GM18505 (cell line): Measurements from ENCODE around the gene HTR6.

ENCODE experiments used
- ATAC-seq: cut with Tn5 transposase; IDR thresholded peaks from one replicate; pipeline ENCODE4 v1.9.1; 2021; ENCODE audit not compliant: unreplicated experiment
- POLR2A ChIP-seq: IDR thresholded peaks from 4 replicates; pipeline ENCODE4 v1.6.1; 2011; ENCODE audit warnings: borderline replicate concordance; ENCODE audit not compliant: insufficient read depth, insufficient read length; ENCODE audit errors: extremely low read depth

The HTR6 gene

GRCh38 chr1:19656780-19657466 lies 7.8 kb upstream of the HTR6 start:
- no peak for ATAC-seq
- no peak for TF ChIP-seq POLR2A

DNA sequence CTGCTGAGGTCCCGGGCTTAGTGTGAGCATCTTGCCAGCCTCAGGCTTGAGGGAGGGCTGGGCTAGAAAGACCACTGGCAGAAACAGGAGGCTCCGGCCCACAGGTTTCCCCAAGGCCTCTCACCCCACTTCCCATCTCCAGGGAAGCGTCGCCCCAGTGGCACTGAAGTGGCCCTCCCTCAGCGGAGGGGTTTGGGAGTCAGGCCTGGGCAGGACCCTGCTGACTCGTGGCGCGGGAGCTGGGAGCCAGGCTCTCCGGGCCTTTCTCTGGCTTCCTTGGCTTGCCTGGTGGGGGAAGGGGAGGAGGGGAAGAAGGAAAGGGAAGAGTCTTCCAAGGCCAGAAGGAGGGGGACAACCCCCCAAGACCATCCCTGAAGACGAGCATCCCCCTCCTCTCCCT lies 7.2 kb upstream of the HTR6 start:
- no peak for ATAC-seq
- TF ChIP-seq POLR2A = no peak

DNA sequence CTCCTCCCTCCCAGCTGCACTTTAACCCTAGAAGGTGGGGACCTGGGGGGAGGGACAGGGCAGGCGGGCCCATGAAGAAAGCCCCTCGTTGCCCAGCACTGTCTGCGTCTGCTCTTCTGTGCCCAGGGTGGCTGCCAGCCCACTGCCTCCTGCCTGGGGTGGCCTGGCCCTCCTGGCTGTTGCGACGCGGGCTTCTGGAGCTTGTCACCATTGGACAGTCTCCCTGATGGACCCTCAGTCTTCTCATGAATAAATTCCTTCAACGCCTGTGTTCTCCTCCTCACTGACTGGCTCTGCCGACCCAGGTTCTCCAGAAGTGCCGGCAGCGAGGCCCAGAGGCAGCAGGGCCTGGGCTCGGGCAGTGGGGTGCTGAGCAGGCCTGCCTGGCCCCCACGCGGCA lies 6.5 kb upstream of the HTR6 start:
- ATAC-seq = no peak
- no peak for TF ChIP-seq POLR2A

GRCh38 chr1:19661721-19662228 lies 2.9 kb upstream of the HTR6 start:
- TF ChIP-seq POLR2A = no peak
- ATAC-seq = no peak

GRCh38 chr1:19662313-19662712 lies 2.4 kb upstream of the HTR6 start:
- no peak for ATAC-seq
- TF ChIP-seq POLR2A = no peak

GRCh38 chr1:19665186-19665495 lies 466 bp downstream of the HTR6 start:
- no peak for ATAC-seq
- no peak for TF ChIP-seq POLR2A

DNA sequence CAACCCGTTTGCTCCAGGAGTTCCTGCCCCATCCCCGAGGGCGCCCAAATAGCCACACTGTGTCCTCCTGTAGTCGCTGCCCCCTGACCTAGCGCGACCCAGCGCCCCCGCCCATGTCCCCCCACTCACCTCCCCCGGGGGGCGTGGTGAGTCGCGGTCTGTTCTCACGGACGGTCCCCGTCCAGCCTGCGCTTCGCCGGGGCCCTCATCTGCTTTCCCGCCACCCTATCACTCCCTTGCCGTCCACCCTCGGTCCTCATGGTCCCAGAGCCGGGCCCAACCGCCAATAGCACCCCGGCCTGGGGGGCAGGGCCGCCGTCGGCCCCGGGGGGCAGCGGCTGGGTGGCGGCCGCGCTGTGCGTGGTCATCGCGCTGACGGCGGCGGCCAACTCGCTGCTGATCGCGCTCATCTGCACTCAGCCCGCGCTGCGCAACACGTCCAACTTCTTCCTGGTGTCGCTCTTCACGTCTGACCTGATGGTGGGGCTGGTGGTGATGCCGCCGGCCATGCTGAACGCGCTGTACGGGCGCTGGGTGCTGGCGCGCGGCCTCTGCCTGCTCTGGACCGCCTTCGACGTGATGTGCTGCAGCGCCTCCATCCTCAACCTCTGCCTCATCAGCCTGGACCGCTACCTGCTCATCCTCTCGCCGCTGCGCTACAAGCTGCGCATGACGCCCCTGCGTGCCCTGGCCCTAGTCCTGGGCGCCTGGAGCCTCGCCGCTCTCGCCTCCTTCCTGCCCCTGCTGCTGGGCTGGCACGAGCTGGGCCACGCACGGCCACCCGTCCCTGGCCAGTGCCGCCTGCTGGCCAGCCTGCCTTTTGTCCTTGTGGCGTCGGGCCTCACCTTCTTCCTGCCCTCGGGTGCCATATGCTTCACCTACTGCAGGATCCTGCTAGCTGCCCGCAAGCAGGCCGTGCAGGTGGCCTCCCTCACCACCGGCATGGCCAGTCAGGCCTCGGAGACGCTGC lies 1.1 kb downstream of the HTR6 start:
- no peak for ATAC-seq
- no peak for TF ChIP-seq POLR2A

- TF ChIP-seq POLR2A = no peak
Measured at GRCh38 chr1:19668888-19669287, 4.2 kb downstream of the HTR6 start.

GRCh38 chr1:19670787-19671186 lies 6.1 kb downstream of the HTR6 start:
- no peak for ATAC-seq
- TF ChIP-seq POLR2A = no peak

More at GRCh38 chr1:19668888-19669287, 4.2 kb downstream of the HTR6 start:
- ATAC-seq = no peak

GRCh38 chr1:19672237-19672636 lies 7.6 kb downstream of the HTR6 start:
- TF ChIP-seq POLR2A = no peak
- no peak for ATAC-seq

GRCh38 chr1:19675797-19676196 lies 11.1 kb downstream of the HTR6 start:
- TF ChIP-seq POLR2A = no peak
- ATAC-seq = no peak

- no peak for ATAC-seq
- TF ChIP-seq POLR2A = no peak
Measured at GRCh38 chr1:19676438-19676922, 11.8 kb downstream of the HTR6 start.

DNA sequence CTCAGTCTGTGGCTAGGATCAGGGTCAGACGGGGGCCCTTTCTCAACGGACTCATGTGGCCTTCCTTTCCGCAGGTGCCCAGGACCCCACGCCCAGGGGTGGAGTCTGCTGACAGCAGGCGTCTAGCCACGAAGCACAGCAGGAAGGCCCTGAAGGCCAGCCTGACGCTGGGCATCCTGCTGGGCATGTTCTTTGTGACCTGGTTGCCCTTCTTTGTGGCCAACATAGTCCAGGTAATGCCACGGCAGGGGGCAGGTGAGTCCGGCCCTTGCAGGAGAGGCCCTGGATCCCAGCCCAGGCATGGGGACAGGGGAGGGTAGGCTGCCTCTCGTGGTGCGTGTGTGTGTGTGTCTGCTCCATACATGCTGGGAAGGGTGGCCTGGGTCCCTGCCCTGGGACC lies 13.8 kb downstream of the HTR6 start:
- no peak for ATAC-seq
- no peak for TF ChIP-seq POLR2A
